HL-60 (cell line): ENCODE measurements around the gene ADIPOR2. TPM values are rescaled to one million over a fixed set of nuclear protein-coding genes. Genes with fewer than 3 reads are reported as not detected.

Experiments used
- DNase-seq, 2 experiments: peaks; one replicate each; pipeline ENCODE4 v3.0.0-alpha.2; 2010 to 2020; ENCODE audit warnings: low read depth in 1 of 2, low spot score in 1 of 2
- H3K27ac ChIP-seq: fragments of 250-450 bp; sonication (Bioruptor Pico); replicated peaks from 2 replicates; pipeline ENCODE4 v1.5.1; 2020; ENCODE audit warnings: mild to moderate bottlenecking, moderate library complexity
- H3K27me3 ChIP-seq: fragments of 250-450 bp; sonication (Bioruptor Pico); 2 replicates; pipeline ENCODE4 v1.5.1; 2021; ENCODE audit warnings: mild to moderate bottlenecking, moderate library complexity; ENCODE audit not compliant: insufficient read depth, poor library complexity, severe bottlenecking
- H3K4me3 ChIP-seq: replicated peaks from 2 replicates; pipeline ENCODE4 v1.5.1; 2011; ENCODE audit warnings: mild to moderate bottlenecking, control low read depth, low read length; ENCODE audit not compliant: insufficient read depth
- CTCF ChIP-seq: IDR thresholded peaks from one replicate; pipeline ENCODE4 v1.5.1; 2011; ENCODE audit warnings: low read length, control low read depth, inconsistent platforms; ENCODE audit not compliant: insufficient read depth
- GABPA ChIP-seq: IDR thresholded peaks from 2 replicates; pipeline ENCODE4 v1.6.1; 2012; ENCODE audit warnings: low read depth
- POLR2AphosphoS5 ChIP-seq: IDR thresholded peaks from 2 replicates; pipeline ENCODE4 v1.6.1; 2012; ENCODE audit warnings: low read depth
- REST ChIP-seq: IDR thresholded peaks from 2 replicates; pipeline ENCODE4 v1.6.1; 2012; ENCODE audit warnings: low read depth; ENCODE audit not compliant: insufficient replicate concordance
- SPI1 ChIP-seq: IDR thresholded peaks from 2 replicates; pipeline ENCODE4 v1.6.1; 2012; ENCODE audit warnings: low read depth, mild to moderate bottlenecking, borderline replicate concordance
- microRNA-seq: library from miRNA; unstranded; fragments of <30 nt; microRNA quantifications from one replicate; pipeline ENCODE4, GENCODE V29; 2018

Gene ADIPOR2

GRCh38 chr12:1837541-1838204, 146.8 kb downstream of the ADIPOR2 start:
- DNase-seq: no peak

More at GRCh38 chr12:1837541-1838204, 146.8 kb downstream of the ADIPOR2 start:
- Histone ChIP-seq H3K4me3 (no peak overlapping the region), H3K27ac (no peak overlapping the region), H3K27me3 (no peaks in the 10 kb centered on the region)
- TF ChIP-seq GABPA: no peak
- TF ChIP-seq POLR2AphosphoS5: no peak
- TF ChIP-seq REST: no peak
- TF ChIP-seq SPI1: no peak
- no peak for TF ChIP-seq CTCF

Small RNA genes within 50 kb of the gene (microRNA-seq; reads per million reads assigned to microRNA genes)
- not detected for gene MIR3649
